Body of pancreas (tissue), 4 donors: Measurements from ENCODE around the gene CASZ1. TPM values are rescaled to one million over a fixed set of nuclear protein-coding genes. Genes with fewer than 3 reads are reported as not detected.
A peak's percentile ranks its signal among the peaks of the same experiment; 100 is the strongest.

Source experiments
- ATAC-seq: fragments of 150-250 bp; one replicate; pipeline ENCODE4 v1.9.1; 2016
- DNase-seq, 4 donors: peaks; one replicate each; pipeline ENCODE4 v3.0.0-alpha.2; 2019
- H3K27ac ChIP-seq, 4 donors: fragments of 200-600 bp; sonication (generic); 1 replicate in 3 of 4; 2 replicates in 1 of 4; pipeline versions ENCODE4 v1.5.1 to v1.6.1; 2016 to 2019; ENCODE audit warnings: mild to moderate bottlenecking in 1 of 4, mixed read lengths in 1 of 4, moderate library complexity in 1 of 4
- H3K27me3 ChIP-seq, 2 donors: fragments of 200-600 bp; sonication (generic); one replicate each; pipeline ENCODE4 v1.6.0; 2016; ENCODE audit warnings: mild to moderate bottlenecking in 1 of 2
- H3K36me3 ChIP-seq, 2 donors: fragments of 200-600 bp; sonication (generic); replicated peaks in 1 of 2; 2 replicates each; pipeline ENCODE4 v1.5.1; 2016; ENCODE audit warnings: low read depth in 2 of 2; ENCODE audit not compliant: insufficient read depth in 1 of 2
- H3K4me1 ChIP-seq: fragments of 200-600 bp; sonication (generic); one replicate; pipeline ENCODE4 v1.6.0; 2016
- H3K4me3 ChIP-seq, 2 donors: fragments of 200-600 bp; sonication (generic); 1 replicate in 1 of 2; 2 replicates in 1 of 2; pipeline ENCODE4 v1.5.1; 2016 to 2019
- H3K9me3 ChIP-seq, 3 donors: fragments of 200-600 bp; sonication (generic); 1 replicate in 2 of 3; 2 replicates in 1 of 3; pipeline ENCODE4 v1.5.1; 2016
- POLR2A ChIP-seq, 3 donors: fragments of 450-650 bp; IDR thresholded peaks; one replicate each; pipeline ENCODE4 v1.6.1; 2016; ENCODE audit warnings: antibody characterized with exemption in 3 of 3, mild to moderate bottlenecking in 2 of 3
- WGBS, 2 donors: methylation state at CpG; one replicate each; pipeline ENCODE4 v1.1.5; 2017; 5-methylcytosine and 5-hydroxymethylcytosine counted together
- intact Hi-C: fragments of 100-400 bp; cut with DNase I; formaldehyde crosslinking; loops from one replicate; pipeline ENCODE4 v1.15.1; 2023
- total RNA-seq, 2 donors: library from RNA; depleted of rRNA; stranded (reverse); fragments of >200 nt; gene quantifications; one replicate each; pipeline ENCODE4 v1.1.0, GENCODE V29; 2016
- TF ChIP-seq, protein P1 (sequence below), 7 experiments: fragments of 450-650 bp in 4 of 7; fragments of 200-600 bp in 3 of 7; sonication (generic) in 3 of 7; IDR thresholded peaks; one replicate each; pipeline ENCODE4 v1.5.1; 2016 to 2019; ENCODE audit warnings: antibody characterized with exemption in 7 of 7

Gene CASZ1
- total RNA-seq, 2 donors from 2014 or later = 9.3 to 14.2 TPM

DNA sequence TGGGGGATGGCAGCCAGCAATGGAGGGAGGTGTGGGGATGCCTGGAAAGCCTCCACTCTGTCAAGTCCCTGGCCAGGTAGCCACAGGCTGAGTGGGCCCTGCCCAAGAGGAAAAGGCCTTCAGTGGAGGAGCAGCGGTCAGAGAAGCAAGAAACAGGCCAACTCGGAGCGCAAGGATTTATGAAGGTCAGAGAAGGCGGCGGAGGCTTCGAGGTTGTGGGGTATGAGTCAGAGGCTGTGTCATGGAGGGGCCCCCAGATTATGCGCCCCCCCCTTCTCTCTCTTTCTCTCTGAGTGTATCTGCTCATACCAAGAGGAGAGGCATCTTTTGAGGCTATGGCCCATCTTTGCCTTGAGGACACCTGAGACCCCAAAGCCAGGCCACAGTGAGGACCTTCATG, 99.5 kb downstream of the CASZ1 start:
- H3K4me3 ChIP-seq = no peak overlapping the region
- peak overlapping the region in 3 of 4 donors; percentile 66 to 92 (median 76) for H3K27ac ChIP-seq
- TF ChIP-seq POLR2A (IDR thresholded peaks at IDR 0.05) = no peak
- TF ChIP-seq, protein P1, sequence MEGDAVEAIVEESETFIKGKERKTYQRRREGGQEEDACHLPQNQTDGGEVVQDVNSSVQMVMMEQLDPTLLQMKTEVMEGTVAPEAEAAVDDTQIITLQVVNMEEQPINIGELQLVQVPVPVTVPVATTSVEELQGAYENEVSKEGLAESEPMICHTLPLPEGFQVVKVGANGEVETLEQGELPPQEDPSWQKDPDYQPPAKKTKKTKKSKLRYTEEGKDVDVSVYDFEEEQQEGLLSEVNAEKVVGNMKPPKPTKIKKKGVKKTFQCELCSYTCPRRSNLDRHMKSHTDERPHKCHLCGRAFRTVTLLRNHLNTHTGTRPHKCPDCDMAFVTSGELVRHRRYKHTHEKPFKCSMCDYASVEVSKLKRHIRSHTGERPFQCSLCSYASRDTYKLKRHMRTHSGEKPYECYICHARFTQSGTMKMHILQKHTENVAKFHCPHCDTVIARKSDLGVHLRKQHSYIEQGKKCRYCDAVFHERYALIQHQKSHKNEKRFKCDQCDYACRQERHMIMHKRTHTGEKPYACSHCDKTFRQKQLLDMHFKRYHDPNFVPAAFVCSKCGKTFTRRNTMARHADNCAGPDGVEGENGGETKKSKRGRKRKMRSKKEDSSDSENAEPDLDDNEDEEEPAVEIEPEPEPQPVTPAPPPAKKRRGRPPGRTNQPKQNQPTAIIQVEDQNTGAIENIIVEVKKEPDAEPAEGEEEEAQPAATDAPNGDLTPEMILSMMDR (IDR thresholded peaks at IDR 0.05) = no peak
- ATAC-seq (no peak), DNase-seq (no peak)
- no peaks in the 10 kb centered on the region for H3K27me3 ChIP-seq
- WGBS, 2 donors = 75 to 89% methylated on average over 6 to 7 of the region's 7 CpGs
- no peaks in the 10 kb centered on the region for H3K9me3 ChIP-seq
- peaks cover 57% of the 10 kb centered on the region for H3K4me1 ChIP-seq
- H3K36me3 ChIP-seq = no peaks in the 10 kb centered on the region
- intact Hi-C loops = loop anchor here (10.0 kb wide), 1 partner anchor 88 kb away; no protein-coding TSS in a partner anchor

DNA sequence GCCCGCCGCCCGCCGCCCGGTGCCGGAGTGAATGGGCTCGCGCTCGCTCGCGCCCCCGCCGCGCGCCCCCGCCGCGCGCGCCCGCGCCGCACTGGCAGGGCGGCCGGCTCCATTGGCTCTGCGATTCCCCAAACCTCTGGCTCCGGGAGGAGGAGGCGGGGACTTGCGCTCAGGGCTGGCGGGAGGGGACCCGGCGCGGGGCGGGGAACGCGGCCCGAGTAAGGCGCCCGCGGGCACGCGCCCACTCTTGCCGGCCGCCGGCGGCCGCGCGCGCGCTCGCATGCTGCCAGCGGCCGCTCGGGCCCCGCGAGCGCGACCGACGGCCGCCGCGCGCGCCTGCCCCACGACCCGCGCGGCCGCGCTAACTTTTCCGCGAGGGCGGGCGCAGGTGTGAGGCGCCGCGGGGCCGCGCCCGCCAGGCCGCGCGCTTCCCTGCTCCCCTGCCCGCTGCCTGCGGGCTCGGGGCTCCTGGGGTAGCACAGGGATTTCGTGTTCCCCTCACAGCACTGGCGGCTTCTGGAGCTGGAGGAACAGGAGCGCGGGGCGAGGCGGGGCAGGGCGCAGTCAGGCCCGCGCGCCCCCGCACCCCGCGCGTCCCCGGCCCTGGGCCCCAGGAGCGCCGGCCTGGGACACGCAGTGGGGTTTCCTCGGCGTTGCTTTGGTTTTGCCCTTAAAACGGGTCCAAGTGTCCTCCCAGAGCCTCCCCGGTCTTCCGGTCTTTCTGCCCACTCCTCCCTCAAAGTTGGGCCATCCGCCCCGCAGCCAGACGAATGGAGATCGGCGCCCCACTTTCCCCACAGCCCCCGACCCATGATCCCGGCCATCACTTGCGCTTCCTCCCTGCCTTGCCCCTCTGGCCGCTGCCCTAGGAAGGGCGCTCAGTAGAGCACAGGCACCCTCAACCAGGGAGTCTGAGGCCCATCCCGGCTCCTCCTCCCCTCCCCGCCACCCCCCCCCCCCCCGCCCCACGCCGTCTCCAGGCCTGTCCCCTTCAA, 101.5 kb downstream of the CASZ1 start:
- ATAC-seq = peak; percentile 83
- Histone ChIP-seq H3K4me1 (peaks cover 69% of the 10 kb centered on the region), H3K27ac (peak overlapping the region; percentile 79 to 92 (median 88)), H3K36me3 (no peaks in the 10 kb centered on the region), H3K4me3 (no peak overlapping the region), H3K9me3 (no peaks in the 10 kb centered on the region), H3K27me3 (no peaks in the 10 kb centered on the region)
- intact Hi-C loops = loop anchor here (10.0 kb wide), 1 partner anchor 90 kb away; no protein-coding TSS in a partner anchor
- TF ChIP-seq POLR2A (IDR thresholded peaks at IDR 0.05) = peak in 1 of 3 donors; percentile 13
- TF ChIP-seq, protein P1 (IDR thresholded peaks at IDR 0.05) = peak in 1 of 7 experiments; percentile 12
- 4 to 46% methylated on average over 9 to 87 of the region's 126 CpGs for WGBS, 2 donors
- peak; percentile 90 to 94 (median 92) for DNase-seq

- Histone ChIP-seq H3K9me3 (no peaks in the 10 kb centered on the region), H3K36me3 (no peaks in the 10 kb centered on the region), H3K4me1 (peaks cover 71% of the 10 kb centered on the region), H3K4me3 (peak overlapping the region; percentile 55 to 78), H3K27ac (peak overlapping the region; percentile 79 to 96 (median 90)), H3K27me3 (no peaks in the 10 kb centered on the region)
- ATAC-seq (peak; percentile 77), DNase-seq (peak in 2 of 4 donors; percentile 73 to 77)
- intact Hi-C loops = loop anchor here (10.0 kb wide), 1 partner anchor 91 kb away; no protein-coding TSS in a partner anchor
- TF ChIP-seq, protein P1 (IDR thresholded peaks at IDR 0.05) = peak in 1 of 7 experiments; percentile 18
- peak in 2 of 3 donors; percentile 35 to 38 for TF ChIP-seq POLR2A (IDR thresholded peaks at IDR 0.05)
- 0% methylated on average over 1 to 39 of the region's 46 CpGs for WGBS, 2 donors
Observed at GRCh38 chr1:10694274-10694632, 102.2 kb downstream of the CASZ1 start.

DNA sequence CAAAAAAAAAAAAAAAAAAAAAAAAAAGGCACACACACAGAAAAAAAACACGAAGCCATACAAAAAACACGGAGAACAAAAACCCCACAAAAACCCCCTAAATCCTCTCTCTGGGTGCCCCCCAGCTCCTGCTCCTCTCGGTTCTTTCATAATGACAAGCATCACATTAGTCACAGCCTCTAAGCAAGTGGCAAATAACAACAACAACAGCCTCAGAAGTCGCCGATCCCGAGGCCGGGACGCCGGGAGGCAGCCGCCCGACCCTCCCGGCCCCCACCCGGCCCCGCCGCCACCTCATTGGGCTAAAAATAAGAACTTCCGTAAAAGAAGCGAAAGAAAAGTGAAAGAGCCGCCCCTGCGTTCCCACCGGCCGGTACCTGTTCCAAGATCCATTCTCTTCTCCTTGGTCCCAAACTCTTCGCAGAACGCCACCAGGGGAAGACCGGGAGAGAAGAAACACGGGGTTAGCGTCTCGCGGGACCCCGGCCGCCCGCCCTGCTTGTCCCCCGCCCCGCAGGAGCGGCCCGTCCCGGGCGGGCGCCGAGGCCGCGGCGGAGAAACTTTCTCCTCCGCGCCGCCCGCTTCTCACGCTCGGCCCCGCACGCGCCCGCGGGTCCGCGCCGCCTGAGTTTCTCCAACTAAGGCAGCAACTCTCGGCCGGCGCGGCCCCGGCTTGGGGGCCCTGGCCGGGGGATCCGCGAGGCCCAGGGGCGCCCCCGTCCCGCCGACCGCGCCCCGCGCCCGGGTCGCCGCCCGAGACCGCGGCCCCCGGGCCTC, 102.8 kb downstream of the CASZ1 start:
- no peaks in the 10 kb centered on the region for H3K9me3 ChIP-seq
- H3K27me3 ChIP-seq = no peaks in the 10 kb centered on the region
- peak overlapping the region; percentile 79 to 96 (median 90) for H3K27ac ChIP-seq
- H3K4me3 ChIP-seq = peak overlapping the region; percentile 55 to 78
- peak in 2 of 3 donors; percentile 19 to 40 for TF ChIP-seq POLR2A (IDR thresholded peaks at IDR 0.05)
- TF ChIP-seq, protein P1 (IDR thresholded peaks at IDR 0.05) = peak in 1 of 7 experiments; percentile 5
- H3K36me3 ChIP-seq = no peaks in the 10 kb centered on the region
- peak in 3 of 4 donors; percentile 48 to 57 (median 55) for DNase-seq
- WGBS, 2 donors = 0% methylated on average over 23 to 71 of the region's 79 CpGs
- intact Hi-C loops = loop anchor here (10.0 kb wide), 1 partner anchor 91 kb away; no protein-coding TSS in a partner anchor
- peaks cover 71% of the 10 kb centered on the region for H3K4me1 ChIP-seq
- peak; percentile 17 for ATAC-seq
